Measurements from ENCODE around the gene TSPOAP1.

The TSPOAP1 gene

GRCh38 chr17:58278661-58279015 lies 50.0 kb downstream of the TSPOAP1 start:
- FAIRE-seq (no peak), DNase-seq (ENCODE audit: low spot score) (peak; percentile 17)

- DNase-seq (ENCODE audit: low spot score) = peak; percentile 8
- FAIRE-seq = peak; percentile 44
These were observed 50.6 kb downstream of the TSPOAP1 start for GRCh38 chr17:58277802-58278595.

DNA sequence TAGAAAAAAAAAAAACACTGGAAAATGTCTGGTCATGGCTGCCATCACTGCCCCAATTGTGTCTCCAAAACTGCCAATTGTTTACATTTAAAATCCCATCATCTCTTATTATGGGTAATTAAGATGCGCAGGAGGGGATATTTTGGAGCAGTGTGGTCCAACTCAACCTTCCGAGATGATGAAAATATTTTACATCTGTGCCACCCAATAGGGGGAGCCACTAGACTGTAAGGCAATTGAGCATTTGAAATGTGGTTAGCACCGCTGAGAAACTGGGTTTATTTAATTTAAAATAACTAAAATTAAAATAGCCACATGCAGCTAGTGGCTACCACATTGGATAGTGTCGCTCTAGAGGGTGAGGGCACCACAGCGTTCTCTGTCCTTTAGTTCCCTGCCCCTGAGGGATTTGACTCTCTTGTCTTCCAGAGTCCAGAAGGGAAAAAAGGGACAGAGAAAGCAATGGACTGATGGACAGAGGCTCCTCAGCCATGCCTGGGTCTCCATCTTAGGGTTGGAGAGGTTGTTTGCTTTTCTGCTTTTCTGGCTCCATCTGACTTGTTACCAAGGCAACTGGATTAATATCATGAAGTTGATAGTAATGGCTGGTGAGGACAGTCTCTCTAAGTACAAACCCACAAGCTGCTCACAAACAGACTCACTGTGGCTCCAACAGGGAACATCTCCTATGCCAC lies 51.3 kb downstream of the TSPOAP1 start:
- DNase-seq (ENCODE audit: low spot score) (peak; percentile 16), FAIRE-seq (peak; percentile 63)

- DNase-seq (ENCODE audit: low spot score) (no peak), FAIRE-seq (no peak)
These were observed 52.2 kb downstream of the TSPOAP1 start for GRCh38 chr17:58276423-58276822.

GRCh38 chr17:58275417-58275816 lies 53.2 kb downstream of the TSPOAP1 start:
- FAIRE-seq (peak; percentile 5), DNase-seq (ENCODE audit: low spot score) (peak; percentile 10)

DNA sequence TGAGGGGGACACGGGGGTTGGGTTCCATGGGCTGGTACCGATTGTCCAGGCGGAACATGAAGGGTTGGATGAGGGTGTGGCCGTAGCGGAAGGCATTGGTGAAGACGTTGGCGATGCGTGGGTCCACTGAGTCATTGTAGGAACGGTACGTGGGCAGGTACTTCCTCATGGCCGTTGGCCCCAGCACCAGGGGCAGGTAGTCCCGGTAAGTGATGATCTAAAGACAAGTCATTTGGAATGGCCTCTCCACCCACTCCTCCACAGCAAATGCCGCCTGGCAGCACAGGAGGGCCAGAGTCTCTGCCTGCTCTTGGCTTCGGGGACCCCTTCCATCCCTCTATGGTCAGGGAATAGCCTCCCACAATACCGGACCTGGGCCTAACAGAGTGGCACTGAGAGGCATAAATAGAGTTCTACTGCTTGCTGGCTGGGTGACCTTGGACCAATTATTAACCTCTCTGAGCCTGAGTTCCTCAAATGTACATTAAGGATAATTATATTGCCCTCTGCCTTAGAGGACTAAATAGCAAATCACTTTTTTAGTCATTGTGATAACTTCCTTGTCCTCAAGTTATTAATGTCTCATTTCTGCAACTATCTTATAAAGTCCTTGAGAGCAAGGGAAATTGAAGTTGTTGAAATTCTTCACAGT lies 55.0 kb downstream of the TSPOAP1 start:
- peak; percentile 5 for DNase-seq (ENCODE audit: low spot score)
- FAIRE-seq = peak; percentile 83

DNA sequence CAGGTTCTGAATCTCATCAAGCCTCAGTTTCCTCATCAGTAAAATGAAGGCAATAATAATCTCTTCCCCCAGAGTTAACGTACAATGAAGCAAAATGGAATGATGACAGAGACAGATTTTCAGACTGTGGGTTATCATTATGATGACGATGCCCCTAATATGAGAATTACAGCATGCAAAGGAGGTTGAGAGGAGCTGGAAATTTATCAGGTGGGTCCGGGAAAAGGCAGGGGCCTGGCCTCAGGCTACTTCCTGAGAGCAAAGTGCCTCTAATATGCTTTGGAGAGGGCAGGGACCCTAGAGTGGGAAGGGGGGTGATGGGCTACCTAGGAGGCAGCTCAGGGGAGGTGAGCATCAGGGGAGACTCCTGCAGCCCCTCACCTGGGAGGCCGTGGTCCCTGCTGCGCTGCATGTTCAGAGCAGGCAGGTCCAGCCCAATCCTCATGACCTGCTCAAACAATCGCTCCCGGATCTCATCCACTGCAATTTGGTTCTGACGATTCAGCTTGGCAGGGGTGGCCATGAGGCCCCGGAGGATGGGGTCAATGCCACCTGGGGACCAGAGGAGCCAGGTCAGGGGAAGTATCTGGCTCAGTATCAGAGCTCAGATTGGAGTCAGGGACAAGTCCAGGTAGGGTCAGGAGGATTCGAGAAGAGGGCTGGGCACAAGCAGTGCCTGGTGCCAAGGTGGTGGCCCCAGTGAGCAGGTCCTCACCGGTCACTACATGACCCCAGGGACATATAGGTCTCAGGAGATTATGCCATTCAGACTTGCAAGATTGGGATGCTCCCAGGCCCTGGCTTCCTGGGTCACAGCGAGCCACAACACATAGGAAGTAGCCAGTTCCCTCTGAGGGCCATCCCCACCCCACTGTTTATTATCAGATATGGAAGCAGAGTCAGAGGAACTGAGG lies 56.0 kb downstream of the TSPOAP1 start:
- FAIRE-seq (peak; percentile 5), DNase-seq (ENCODE audit: low spot score) (peak; percentile 6)

DNA sequence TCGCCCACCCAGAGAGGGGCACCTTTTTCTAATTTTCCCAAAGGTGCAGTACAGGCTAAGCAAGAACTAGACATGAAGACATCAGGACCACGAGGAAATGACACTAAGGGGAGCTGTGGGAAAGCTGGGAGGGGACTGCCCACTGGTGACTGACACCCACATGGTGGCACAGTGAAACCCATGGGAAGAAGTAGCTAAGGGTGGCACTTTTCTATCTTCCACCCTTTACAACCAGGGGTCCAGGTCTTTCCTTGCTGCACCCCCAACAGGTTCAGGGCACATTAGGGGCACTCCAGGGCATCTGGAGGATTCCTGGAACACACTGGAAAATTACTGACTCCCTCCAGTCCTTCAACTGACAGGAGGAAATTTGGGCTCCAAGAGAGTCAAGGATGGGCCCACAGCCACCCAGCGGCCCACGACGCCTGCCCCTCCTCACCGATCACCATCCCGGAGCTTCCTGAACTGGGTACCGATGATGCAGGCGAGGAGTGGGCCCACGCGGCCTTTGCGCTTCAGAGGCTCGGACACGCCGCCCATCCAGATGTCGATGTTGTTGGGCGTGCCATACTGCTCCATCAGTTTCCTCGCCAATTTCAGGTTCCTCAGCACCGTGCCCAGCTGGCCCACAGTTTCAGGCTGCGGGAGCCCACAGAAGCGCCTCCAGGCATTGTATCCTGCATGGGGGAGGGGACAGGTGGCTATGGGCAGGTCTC lies 57.2 kb downstream of the TSPOAP1 start:
- peak; percentile 79 for FAIRE-seq
- no peak for DNase-seq (ENCODE audit: low spot score)

DNA sequence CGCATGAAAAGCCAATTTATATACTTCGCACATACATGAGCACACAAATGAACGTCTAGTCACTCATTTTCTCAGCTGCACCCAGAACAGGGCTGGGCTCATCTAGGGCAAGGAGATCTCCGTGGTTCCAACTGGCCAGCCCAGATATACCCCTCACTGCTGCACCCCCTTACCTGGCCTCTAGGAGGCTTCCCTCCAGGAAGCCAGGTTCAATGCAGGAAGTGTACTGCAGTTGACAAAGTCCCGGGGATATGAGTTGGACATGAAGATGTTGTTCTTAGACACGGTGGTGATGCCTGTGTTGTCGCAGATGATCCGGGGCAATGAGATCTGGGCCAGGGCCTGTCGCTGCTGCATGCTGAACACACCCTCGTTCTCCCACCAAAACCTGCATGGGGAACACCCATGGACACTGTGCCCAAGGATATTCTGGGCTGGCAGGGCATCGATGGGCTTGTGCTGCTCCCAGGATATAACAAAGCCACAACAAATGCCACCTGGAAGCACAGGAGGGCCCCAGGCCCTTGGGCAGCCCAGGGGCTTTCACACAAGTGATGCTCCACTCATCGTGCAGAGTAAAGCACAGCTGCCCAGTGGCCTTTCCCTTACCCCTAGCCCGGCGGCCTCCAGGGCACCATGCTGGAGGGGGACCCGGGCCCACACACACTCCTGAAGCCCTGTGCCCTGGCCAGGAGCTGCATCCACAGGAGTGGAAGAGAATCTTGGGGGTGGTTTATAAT lies 57.9 kb downstream of the TSPOAP1 start:
- no peak for DNase-seq (ENCODE audit: low spot score)
- no peak for FAIRE-seq

- DNase-seq (ENCODE audit: low spot score) (no peak), FAIRE-seq (no peak)
These were observed 58.9 kb downstream of the TSPOAP1 start for GRCh38 chr17:58269557-58270291.

DNA sequence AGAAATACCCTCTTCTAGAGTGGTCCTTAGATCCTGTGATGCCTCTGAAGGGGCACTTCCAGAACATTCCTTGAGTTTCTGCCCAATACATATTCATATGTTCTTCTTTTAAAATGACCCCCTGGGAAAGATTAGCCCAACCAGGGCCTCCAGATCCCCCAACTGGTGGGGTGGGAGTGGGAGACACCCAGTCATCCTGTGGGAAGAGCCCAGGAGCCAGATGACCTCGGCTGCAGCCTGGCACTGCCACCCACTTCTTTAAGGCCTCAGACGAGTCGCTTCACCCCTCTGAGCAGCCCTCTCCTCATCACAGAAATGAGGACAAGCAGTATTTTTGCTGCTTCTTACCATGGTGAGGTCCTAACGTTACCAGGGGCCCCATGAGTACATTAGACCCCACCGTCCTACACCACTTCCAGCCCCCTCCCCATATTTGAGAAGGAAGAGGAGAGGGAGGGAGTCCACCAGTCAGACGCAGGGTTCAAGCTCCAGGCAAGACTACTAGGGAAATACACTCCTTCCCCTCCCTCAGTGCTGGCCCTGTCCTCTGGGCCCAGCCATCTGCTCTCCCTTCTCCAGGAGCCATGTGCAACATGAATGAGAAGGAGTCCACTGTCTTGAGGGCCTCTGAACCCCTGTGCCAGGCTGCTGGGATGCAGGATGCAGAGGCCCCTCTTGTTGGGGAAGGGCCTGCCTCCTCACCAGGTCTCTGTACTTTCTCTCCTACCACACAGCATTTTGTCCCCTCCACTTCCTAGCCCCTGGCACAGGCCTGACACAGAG lies 59.6 kb downstream of the TSPOAP1 start:
- DNase-seq (ENCODE audit: low spot score) = no peak
- no peak for FAIRE-seq

DNA sequence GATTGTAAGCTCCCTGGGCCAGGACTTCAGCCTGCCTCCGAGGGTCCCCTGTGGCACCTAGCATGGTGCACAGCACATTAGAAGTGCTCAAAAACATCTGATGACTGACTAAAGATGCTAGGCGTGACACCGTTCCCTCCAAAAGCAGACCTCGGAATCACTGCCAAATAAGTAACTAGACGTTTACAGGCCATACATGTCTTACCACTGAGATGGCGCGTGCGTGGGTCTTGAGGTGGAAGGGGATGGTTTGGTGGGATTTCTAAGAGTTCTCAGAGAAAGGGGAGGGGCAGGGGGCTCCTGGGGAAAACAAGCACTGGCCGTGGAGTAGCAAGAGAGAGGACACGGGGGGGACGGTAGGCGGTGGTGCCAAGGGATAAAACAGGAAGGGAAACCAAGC lies 60.3 kb downstream of the TSPOAP1 start:
- FAIRE-seq (peak; percentile 44), DNase-seq (ENCODE audit: low spot score) (no peak)

- DNase-seq (ENCODE audit: low spot score) = no peak
- FAIRE-seq = no peak
These were observed 61.0 kb downstream of the TSPOAP1 start for GRCh38 chr17:58267347-58268324.

GRCh38 chr17:58265902-58266875 lies 62.4 kb downstream of the TSPOAP1 start:
- DNase-seq (ENCODE audit: low spot score) (no peak), FAIRE-seq (peak; percentile 53)

- DNase-seq (ENCODE audit: low spot score) (no peak), FAIRE-seq (no peak)
These were observed 63.3 kb downstream of the TSPOAP1 start for GRCh38 chr17:58265271-58265670.

Measured in urothelium cell line (cell line).